ENCODE measurements around the gene BICD2.

BICD2 gene

DNA sequence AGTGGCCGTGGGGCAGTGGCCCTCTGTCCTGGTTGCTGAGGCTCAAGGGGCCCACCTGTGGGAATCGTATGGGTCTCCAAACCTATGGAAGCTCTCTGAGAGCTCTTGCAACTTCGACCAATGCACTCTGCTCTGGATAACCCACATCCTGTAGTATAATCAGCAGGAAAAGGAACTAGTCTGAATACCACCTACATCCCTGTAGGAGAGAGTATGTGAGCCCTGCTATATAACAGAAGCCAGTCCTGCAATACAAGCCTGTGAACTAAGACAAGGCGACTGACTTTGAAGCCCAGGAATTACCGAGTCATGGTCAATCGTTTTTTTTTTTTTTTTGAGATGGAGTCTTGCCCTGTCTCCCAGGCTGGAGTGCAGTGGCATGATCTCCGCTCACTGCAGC is 29.8 kb upstream of the BICD2 start:
- H3K27me3 ChIP-seq (ENCODE audit: insufficient read depth, low read length, poor library complexity), result no peaks in the 10 kb centered on the region
- no peak overlapping the region for H3K4me3 ChIP-seq (ENCODE audit: low read depth in 1 of 2, low read length in 2 of 2)
- no peak overlapping the region for H3K4me2 ChIP-seq (ENCODE audit: insufficient read depth, low read length)
- no peaks in the 10 kb centered on the region for H3K36me3 ChIP-seq (ENCODE audit: insufficient read depth, low read length)
- H3K79me2 ChIP-seq (ENCODE audit: insufficient read depth, low read length), result no peaks in the 10 kb centered on the region
- TF ChIP-seq, protein P1, sequence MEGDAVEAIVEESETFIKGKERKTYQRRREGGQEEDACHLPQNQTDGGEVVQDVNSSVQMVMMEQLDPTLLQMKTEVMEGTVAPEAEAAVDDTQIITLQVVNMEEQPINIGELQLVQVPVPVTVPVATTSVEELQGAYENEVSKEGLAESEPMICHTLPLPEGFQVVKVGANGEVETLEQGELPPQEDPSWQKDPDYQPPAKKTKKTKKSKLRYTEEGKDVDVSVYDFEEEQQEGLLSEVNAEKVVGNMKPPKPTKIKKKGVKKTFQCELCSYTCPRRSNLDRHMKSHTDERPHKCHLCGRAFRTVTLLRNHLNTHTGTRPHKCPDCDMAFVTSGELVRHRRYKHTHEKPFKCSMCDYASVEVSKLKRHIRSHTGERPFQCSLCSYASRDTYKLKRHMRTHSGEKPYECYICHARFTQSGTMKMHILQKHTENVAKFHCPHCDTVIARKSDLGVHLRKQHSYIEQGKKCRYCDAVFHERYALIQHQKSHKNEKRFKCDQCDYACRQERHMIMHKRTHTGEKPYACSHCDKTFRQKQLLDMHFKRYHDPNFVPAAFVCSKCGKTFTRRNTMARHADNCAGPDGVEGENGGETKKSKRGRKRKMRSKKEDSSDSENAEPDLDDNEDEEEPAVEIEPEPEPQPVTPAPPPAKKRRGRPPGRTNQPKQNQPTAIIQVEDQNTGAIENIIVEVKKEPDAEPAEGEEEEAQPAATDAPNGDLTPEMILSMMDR (IDR thresholded peaks at IDR 0.05; ENCODE audit: borderline replicate concordance, extremely low read depth, low read length, poor library complexity, severe bottlenecking), result no peak
- ATAC-seq (ENCODE audit: insufficient read depth, low read depth) (peak; percentile 33; the same call in 1 of the 3 replicates), DNase-seq (no peak)
- H3K4me1 ChIP-seq (ENCODE audit: insufficient read depth, low read length), result 0 out of 2 replicates have a peak, but pooled peaks cover 3% of the 10 kb centered on the region
- no peaks in the 10 kb centered on the region for H3K9me3 ChIP-seq (ENCODE audit: insufficient read depth, low read length, severe bottlenecking)
- no peak overlapping the region for H2AFZ ChIP-seq (ENCODE audit: low read depth, low read length)
- no peaks in the 10 kb centered on the region for H4K20me1 ChIP-seq (ENCODE audit: insufficient read depth, low read length)
- H3K27ac ChIP-seq (ENCODE audit: low read length), result no peak overlapping the region
- no peak overlapping the region for H3K9ac ChIP-seq (ENCODE audit: low read depth, low read length)

DNA sequence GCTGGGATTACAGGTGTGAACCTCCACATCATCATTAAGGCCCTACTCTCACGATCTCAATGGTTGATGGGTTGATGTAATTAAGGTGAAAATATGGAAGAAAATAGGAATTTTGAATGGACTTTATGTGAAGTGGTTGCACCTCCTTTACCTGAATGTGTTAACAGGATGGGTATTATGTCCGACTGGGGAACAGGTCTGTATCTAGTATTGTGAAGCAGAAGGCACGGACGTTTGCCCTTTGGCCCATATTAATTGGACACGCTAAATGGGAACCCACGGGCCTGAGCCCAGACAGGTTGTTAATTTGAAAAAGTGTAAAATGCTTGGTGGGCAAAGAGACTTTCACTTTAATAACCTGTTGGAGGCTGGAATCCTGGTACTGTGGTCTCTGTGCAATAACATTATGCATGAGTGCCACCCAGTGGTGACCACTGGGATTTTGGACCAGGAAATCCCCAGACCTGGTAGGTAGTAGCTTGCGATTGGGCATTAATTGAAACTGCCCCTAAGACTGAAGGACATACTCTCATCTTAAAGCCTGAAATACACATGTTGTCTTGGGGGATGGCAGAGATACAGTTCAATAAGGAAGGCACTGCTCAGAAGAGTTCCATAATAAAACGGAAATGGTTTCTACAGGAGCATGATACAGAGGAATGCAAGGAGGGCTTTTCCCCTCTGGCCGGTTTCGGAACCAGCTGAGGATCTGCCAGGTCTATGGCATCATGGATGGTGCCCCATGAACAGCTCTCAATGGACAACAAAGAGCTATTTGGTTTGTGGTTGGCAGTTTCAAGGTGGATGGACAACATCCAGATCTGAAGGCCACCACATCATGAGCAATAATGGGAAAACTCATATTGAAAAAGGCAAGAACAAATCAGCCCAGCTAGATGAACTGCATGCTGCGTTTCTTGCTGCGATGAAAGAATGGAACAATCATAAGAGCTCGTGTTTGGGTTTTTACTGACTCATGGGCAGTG is 26.2 kb upstream of the BICD2 start:
- peak; percentile 97 for ATAC-seq (ENCODE audit: insufficient read depth, low read depth)
- Histone ChIP-seq H3K4me3 (ENCODE audit: low read depth in 1 of 2, low read length in 2 of 2) (no peak overlapping the region), H3K9me3 (ENCODE audit: insufficient read depth, low read length, severe bottlenecking) (no peaks in the 10 kb centered on the region)

DNA sequence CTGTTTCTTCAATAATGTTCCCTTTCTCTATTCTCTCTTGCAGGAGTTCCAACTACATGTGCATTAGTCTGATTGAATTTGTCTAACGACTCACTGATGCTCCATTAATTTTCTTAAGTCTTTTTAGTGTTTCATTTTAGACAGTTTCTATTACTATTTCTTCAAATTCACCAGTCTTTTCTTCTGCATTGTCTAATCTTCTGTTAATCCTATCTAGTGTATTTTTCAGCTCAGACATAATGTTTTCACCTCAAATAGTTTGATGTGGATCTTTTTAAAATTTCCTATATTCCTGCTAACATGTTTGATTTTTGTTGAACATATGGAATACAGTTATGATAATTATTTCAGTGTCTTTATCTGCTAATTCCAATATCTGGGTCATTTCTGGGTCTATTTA is 21.7 kb upstream of the BICD2 start:
- no peak for TF ChIP-seq EZH2 (IDR thresholded peaks at IDR 0.05; ENCODE audit: borderline replicate concordance, low read depth, low read length, severe bottlenecking)
- TF ChIP-seq, protein P1 (IDR thresholded peaks at IDR 0.05; ENCODE audit: borderline replicate concordance, extremely low read depth, low read length, poor library complexity, severe bottlenecking), result no peak
- H3K4me2 ChIP-seq (ENCODE audit: insufficient read depth, low read length), result no peak overlapping the region
- H3K9me3 ChIP-seq (ENCODE audit: insufficient read depth, low read length, severe bottlenecking), result no peaks in the 10 kb centered on the region
- H3K36me3 ChIP-seq (ENCODE audit: insufficient read depth, low read length), result no peaks in the 10 kb centered on the region
- H3K9ac ChIP-seq (ENCODE audit: low read depth, low read length), result no peak overlapping the region
- DNase-seq, result no peak
- ATAC-seq (ENCODE audit: insufficient read depth, low read depth), result no peak
- no peak overlapping the region for H2AFZ ChIP-seq (ENCODE audit: low read depth, low read length)
- no peak overlapping the region for H3K27ac ChIP-seq (ENCODE audit: low read length)
- 0 out of 2 replicates have a peak, but pooled peaks cover 3% of the 10 kb centered on the region for H3K4me1 ChIP-seq (ENCODE audit: insufficient read depth, low read length)
- no peaks in the 10 kb centered on the region for H4K20me1 ChIP-seq (ENCODE audit: insufficient read depth, low read length)
- no peak overlapping the region for H3K4me3 ChIP-seq (ENCODE audit: low read depth in 1 of 2, low read length in 2 of 2)
- no peaks in the 10 kb centered on the region for H3K27me3 ChIP-seq (ENCODE audit: insufficient read depth, low read length, poor library complexity)
- no peaks in the 10 kb centered on the region for H3K79me2 ChIP-seq (ENCODE audit: insufficient read depth, low read length)

More for the DNA sequence above, 26.2 kb upstream of the BICD2 start:
- peak overlapping the region; percentile 38; the same call in 1 of the 2 replicates for H3K4me2 ChIP-seq (ENCODE audit: insufficient read depth, low read length)
- H3K27ac ChIP-seq (ENCODE audit: low read length), result no peak overlapping the region
- TF ChIP-seq, protein P1 (IDR thresholded peaks at IDR 0.05; ENCODE audit: borderline replicate concordance, extremely low read depth, low read length, poor library complexity, severe bottlenecking), result peak; percentile 90
- TF ChIP-seq EZH2 (IDR thresholded peaks at IDR 0.05; ENCODE audit: borderline replicate concordance, low read depth, low read length, severe bottlenecking), result no peak
- no peaks in the 10 kb centered on the region for H4K20me1 ChIP-seq (ENCODE audit: insufficient read depth, low read length)
- no peaks in the 10 kb centered on the region for H3K36me3 ChIP-seq (ENCODE audit: insufficient read depth, low read length)
- H3K27me3 ChIP-seq (ENCODE audit: insufficient read depth, low read length, poor library complexity), result no peaks in the 10 kb centered on the region
- peak overlapping the region; percentile 54; the same call in 1 of the 2 replicates for H2AFZ ChIP-seq (ENCODE audit: low read depth, low read length)
- no peak overlapping the region for H3K9ac ChIP-seq (ENCODE audit: low read depth, low read length)
- H3K79me2 ChIP-seq (ENCODE audit: insufficient read depth, low read length), result no peaks in the 10 kb centered on the region
- 0 out of 2 replicates have a peak, but pooled peaks cover 3% of the 10 kb centered on the region for H3K4me1 ChIP-seq (ENCODE audit: insufficient read depth, low read length)
- peak; percentile 73 for DNase-seq
